Stimulated activated CD8-positive, alpha-beta memory T cell treated with anti-CD3 and anti-CD28 coated beads, Interleukin-7, amount 100 ng/mL, for 24 hours (primary cell): ENCODE measurements around the gene MALRD1.

Experiments used
- DNase-seq: peaks from one replicate; pipeline ENCODE4 v3.0.0-alpha.2; 2020; ENCODE audit warnings: low read depth

The MALRD1 gene

DNA sequence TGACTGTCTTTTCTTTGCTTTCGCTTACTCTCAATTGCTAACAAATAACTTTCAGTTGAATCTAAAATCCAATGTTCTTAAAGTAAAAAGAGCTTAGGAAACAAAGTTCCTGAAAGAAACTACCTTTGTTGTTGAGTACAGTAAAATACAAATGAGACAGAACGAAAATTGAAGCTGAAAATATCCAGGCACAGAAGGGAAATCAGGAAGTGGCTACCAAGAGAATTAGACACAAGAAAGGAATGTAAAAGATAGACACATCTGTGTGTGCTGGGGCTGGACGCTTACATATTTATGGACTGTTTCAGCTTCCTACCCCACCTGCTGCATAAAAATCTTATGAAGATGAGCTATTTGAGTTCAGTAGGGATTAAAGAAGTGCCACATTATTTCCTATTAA lies 606.0 kb downstream of the MALRD1 start:
- DNase-seq = no peak

DNA sequence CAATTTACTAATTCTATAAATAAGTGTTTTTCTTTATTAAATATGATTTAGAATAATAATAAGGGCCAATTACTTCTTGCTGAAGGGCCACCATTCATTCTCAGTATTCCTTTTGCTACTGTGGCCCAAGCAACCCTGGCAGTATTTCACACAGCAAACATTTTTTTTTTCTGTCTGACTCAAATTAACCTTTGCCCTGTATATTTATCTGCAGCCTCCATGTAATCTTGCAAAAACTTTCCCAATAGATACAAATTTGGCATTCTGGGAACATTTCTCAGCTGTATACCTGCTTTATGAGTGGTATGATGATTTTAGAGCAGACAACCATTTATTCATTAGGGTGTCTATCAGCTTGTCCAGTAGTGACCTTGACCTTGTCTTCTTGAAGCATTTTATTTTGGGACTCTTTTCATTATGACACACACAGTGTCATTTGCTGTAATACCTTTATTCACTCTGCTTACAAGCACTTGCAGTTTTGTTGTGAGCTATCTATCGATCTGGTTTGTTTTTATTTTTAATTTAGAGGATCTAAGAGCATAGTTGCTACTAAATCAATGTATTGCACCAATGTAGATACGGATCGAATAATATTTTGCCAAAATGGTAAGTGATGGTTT lies 607.9 kb downstream of the MALRD1 start:
- DNase-seq = no peak

DNA sequence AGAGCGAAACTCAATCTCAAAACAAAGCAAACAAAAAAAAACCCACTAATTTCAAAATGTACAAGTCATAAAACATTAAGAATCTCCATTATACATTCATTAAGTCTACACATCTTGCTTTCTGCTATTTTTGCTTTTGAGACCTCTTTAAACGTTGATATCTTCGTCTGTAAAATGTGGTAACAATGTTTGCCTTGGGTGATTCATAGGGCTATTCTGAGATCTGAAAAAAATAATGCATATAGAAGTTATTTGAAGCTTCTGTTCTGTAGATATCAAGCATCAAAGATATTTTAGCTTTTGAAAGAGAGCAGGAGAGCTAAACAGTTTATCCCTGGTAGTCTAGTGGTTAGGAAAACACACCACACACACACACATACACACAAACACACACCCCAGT lies 609.5 kb downstream of the MALRD1 start:
- no peak for DNase-seq

DNA sequence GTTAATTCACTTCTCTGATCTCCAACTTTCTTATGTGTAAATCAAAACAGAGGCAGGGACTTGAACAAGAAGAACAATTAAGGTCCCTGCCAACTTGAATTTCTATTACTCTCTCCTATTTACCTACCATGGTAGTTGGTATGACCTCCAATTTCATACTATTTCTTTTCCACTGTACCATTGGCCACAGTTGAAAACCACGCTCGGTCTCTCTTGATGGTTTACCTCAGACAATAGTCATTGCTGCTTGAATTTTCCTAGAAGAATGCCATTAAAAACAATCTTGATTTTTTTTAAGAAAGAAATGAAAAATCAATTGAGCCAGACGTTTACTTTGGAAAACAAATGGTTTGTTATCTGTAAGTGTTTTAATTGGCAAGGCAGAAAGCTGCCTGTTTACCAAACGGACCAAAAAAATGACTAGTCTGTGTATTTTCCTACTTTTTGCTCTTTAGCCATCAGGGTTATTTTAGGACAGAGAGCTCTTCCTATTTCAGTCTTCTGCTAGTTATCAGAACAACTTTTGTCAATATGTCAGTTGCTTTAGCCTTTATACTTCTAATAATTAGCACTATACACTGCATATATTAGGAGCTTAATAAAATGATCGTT lies 610.1 kb downstream of the MALRD1 start:
- no peak for DNase-seq

DNA sequence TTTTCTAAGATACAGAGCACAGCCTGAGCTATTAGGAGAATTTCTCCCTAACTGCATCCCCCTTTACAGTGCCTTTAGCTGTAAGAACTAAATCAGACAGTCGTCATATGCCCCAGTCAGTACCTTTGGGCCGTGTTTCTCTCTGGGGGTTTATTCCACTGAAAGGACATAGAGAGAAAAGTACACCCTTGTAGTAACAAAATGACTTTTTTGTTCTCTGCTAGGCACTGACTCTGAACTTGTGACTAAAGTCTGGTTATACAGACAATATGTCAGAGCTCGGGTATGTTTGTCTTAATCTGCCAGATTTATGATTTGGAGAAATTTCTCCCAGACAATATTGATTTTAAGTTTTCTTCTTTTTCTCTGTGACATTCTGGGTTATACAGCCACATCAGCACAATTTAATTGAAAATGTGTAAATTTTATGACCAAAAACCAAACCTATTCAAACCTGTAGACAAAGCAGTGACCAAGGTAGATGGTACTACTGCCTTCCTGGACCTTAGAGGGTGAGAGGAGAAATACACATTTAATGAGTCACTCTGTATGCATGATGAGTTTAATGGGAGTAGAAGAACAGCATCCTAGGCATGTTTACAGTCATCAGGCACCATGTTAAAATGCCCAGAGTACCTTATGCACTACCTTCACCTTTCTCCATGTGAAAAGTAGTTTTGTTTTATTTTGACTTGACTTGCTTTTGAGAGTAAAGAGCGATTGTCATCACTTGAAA lies 611.5 kb downstream of the MALRD1 start:
- no peak for DNase-seq

DNA sequence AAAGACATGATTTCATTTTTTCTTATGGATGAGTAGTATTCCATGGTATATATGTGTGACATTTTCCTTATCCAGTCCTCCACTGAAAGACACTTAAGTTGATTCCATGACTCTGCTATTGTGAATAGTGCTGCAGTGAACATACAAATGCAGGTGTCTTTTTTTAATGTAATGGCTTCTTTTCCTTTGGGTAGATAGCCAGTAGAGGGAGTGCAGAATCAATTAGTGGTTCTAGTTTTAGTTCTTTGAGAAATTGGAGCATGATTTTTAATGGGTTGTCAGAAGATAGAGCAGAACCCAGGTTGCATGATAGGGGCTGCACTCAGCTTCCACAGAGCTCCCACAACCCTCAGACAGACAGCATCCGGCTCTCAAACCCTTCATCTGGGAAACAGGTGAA lies 614.7 kb downstream of the MALRD1 start:
- no peak for DNase-seq

DNA sequence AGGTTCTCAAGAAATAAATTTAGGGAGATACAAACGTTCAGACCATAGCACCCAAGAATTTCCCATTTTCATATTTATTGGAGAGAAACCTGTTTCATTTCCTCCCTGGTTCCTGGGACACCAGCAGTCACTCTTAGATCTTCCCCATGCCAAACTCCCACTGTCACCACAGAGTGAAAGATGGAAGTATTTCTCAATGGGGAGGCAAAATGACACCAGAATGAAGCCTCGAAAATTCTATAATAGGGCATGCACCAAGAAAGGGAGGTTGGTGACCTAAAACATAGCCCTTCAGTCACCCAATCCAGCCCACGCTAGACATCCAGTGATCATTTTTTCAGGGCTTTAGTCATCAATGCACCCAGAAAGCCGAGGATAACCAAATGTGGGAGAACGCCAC lies 619.5 kb downstream of the MALRD1 start:
- DNase-seq = no peak

DNA sequence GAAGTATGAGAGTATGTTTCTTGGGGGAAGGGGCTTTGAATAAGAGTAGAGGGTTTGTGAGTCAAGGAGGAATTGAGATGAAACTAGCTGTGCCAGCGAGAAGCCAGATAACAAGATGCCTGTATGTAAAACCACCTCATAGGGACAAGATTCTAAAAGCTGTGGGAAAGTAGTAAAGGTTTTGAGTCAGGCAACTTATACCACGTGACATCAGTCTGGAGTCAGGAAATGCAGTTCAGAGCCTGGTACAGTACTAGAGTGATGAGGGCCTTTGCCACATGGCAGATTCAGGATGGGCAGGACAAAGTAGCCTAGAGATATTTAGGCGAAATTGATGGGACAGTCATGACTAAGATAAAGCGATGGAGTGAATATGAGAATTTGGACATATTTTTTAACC lies 627.5 kb downstream of the MALRD1 start:
- no peak for DNase-seq

DNA sequence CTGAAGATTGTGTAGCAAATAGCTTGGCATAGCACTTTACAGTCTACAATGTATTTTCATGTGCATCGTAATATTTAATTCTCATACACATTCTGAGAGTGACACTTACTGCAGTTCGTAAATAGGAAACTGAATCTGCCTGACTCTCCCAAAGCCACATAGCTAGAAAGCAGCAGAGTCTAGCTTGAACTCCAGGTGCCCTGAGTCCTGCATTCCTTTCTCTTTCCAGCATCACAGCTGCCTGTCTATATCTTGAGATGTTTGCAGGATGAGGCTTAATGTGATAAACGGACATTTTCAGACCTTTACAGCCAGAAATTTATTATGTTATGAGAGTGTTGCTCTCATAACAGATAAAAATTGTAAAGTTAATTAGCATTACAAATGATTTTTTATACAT lies 634.8 kb downstream of the MALRD1 start:
- DNase-seq = no peak

DNA sequence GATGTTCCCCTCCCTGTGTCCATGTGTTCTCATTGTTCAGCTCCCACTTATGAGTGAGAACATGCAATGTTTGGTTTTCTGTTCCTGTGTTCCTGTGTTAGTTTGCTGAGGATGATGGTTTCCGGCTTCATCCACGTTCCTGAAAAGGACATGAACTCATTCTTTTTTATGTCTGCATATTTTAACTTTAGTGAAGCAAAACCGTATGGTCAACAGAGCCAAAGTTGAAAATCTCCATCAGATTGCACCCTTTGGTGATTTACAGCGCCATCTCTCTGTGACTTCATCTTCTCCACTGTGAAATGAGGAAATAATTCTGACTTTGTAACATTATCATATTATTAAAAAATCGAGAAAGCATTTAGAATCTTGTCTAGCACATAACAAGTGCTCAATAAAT lies 635.4 kb downstream of the MALRD1 start:
- no peak for DNase-seq

DNA sequence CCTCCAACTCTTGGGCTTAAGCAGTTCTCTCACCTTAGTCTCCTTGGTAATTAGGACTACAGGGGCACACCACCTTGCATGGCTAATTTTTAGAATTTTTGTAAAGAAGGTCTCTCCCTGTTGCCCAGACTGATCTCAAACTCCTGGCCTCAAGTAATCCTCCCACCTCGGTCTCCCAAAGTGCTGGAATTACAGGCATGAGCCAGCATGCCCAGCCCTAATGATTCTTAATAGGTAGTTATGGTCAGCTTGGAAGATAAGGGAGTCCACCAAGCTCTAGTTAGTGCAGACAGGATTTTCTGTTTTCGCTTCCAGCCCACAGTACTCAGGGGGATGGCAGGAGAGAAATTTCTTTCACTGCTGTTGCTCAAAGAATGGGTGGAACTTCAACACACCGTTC lies 639.7 kb downstream of the MALRD1 start:
- no peak for DNase-seq

DNA sequence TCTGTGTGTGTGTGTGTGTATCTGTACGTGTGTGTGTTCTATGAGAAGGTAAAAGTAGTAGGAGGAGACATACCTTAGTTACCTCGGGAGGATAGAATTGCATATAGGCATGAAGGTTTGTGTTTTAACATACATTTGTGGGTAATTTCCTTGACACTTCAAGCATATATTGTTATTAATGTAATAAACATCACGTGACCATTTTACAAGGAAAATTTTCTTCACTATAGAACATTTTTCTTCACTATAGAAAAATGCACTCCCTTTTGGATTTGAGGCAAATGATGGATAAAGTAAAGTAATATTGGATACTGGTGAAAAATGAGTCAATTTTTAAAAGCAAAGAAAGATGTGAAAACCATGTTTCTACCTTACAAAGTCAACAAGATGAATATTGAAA lies 640.6 kb downstream of the MALRD1 start:
- DNase-seq = no peak

DNA sequence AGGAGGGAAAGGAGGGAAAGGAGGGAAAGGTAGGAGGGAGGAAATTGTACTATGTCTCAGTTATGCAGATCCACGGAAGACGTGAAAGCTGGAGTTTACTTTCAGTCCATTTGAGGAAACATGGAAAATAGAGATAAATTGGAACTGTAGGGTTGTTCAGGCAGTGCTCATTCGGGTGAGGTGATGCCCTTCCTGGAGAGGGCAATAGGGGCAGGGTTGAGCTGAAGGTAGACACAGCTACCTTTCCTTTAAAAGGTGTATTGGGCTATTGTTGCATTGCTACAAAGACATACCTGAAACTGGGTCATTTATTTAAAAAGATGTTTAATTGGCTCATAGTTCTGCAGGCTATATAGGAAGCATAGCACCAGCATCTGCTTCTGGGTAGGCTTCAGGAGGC lies 650.7 kb downstream of the MALRD1 start:
- no peak for DNase-seq

DNA sequence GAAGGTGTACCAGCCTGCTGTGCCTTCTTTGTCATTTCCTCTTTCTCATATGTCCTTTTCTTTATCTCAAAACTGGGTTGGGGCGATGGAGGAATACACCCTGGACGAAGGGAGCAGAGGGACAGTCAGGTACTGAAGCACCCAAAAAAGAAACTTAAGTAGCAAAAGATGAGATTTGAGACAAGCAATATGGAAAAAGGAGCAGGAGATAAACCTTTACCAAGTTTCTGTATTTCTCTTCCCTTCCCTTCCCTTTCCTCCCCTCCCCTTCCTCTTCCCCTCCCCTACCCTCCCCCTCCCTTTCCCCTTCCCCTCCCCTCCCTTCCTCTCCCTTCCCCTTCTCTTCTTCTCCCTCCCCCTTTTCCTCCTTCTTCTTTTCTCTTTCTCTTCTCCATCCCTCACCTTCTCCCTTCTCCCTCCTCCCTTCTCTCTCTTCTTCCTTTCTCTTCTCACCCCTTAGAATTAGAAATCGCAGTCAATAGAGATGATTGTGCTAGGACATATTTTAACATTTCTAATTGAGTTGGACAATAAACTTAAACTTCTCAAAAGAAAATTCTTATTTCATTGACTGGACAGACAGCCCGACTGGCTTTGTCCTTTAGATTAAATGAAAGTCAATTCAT lies 652.9 kb downstream of the MALRD1 start:
- DNase-seq = no peak

DNA sequence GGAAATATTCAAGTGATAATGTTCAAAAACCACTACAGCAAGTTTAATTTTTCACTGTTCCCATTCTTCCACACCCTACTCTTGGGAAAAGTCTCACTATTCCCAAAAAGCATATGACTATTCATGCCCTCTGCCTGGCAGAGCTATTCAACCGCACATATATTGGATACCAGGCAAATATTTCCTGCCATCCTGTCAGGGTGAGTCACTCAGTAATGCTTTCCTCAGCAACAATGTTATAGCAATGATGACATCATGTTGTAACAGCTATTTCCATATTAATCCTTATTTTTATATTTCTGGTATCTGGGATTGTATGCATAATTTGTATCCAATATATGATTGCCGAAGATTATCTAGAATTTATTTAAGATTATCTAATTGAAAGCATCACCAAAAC lies 653.6 kb downstream of the MALRD1 start:
- DNase-seq = no peak

DNA sequence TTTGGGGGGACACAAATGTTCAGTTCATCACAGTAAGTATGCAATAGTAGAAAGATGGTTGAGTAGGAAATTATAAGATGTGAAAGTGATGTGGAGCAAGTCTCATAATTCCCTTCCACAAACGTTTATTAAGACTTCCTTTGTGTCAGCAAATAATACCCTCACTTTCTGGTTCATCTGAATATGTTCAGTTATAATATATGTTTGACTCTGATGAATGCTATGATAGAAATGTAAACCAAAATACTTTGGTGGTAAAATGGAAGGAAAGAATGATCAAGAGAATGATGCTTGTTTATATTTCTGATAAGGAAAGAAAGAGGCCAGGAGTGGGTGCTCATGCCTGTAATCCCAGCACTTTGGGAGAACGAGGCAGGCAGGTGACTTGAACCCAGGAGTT lies 655.9 kb downstream of the MALRD1 start:
- DNase-seq = no peak

DNA sequence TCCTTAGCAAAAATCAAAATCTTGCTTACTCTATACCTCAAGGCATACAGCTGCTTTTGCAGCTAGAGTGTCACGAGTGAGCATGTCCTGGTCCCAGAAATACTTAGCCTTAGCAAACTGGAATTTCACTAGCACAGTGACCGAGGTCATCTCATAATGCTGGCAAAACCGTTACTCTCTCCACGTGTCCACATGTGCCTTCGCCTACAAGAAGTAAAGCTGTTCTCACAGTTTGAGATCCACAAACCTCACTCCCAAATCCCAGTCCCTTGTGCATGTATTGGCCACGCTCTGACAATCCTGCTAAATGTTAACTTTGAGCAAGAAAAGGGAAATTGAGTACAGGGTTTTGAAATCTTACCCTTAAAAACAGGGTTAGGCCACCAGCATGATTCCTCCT lies 656.6 kb downstream of the MALRD1 start:
- no peak for DNase-seq

DNA sequence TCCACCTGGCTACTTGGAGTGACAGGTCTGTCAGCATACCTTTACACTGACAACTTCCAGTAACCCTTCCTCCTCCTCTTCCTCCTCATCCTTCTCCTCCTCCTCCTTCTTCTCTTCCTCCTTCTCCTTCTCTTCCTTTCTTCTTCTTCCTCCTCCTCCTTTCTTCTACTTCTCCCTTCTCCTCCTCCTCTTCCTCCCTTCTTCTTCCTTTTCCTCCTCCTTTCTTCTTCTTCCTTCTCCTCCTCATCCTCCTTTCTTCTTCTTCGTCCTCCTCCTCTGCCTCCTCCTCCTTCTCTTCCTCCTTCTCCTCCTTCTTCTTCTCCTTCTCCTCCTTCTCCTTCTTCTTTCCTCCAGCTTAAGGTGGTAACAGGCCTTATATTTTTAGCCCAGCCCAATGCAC lies 658.3 kb downstream of the MALRD1 start:
- no peak for DNase-seq

DNA sequence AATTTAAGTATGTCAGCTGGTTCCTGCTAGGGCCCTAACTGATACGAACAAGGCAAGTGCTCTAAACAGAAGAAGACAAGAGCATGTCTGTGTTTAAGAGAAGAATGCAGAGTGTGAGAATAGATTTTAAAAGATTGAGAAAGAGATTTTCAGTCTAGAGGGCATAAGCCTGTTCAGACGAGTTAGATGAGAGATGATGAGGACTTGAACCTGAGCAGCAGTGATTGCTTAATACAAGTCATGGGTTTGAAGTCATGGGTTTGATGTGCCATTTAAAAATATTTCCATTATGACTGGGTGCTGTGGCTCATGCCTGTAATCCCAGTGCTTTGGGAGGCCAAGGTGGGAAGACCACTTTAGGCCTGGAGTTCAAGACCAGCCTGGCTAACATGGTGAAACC lies 658.8 kb downstream of the MALRD1 start:
- DNase-seq = no peak

DNA sequence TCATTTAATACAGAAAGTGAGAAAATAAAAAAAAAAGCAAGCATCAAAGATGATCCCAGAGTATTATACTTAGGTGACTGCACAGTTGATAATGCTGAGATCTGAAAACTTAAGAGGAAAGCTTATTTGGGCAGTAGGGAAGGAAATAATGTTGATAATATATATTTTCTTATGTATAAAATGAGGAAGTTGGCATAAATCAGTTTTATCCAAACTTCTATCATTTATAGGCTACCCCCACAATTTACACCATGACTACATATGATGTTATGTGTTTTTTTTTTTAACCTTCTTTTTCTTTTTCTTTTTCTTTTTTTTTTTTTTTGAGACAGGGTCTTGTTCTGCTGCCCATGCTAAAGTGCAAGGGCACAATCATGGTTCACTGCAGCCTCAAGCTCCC lies 659.4 kb downstream of the MALRD1 start:
- no peak for DNase-seq

DNA sequence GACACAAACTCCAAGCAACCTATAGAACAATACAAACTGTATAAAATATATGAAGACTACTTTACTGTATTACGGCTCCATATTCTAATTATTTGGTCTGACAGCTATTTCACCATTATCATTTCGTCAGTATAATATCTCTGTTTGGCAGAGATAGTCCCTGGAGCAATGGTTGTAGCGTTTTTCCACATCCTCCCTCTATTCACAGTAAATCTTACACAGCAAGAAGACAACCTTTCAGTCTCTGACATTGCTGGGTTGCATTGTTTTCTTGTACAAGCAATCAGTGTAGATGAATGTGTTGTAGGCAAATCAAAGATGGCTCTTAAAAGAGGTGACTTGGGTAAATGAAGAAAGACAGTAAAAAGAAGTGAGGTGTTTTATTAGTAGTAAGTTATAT lies 662.0 kb downstream of the MALRD1 start:
- DNase-seq = no peak

DNA sequence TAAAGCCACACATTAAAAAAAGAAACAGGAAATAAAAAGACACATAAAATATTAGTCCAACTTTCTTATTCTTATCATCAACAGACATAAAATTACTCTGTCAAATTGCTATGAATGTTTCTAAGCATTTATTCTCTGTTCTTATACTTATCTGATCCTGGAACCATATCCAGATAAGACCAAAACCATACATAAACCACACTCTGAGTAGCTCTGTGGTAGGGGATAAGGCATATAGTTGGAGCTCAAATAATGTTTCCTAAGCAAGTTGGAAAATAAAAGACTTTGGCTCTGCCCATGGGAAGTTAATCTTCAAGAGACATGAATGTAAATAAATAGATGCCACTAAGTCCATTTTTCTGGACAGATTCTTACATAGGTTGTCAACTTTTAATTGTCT lies 664.6 kb downstream of the MALRD1 start:
- no peak for DNase-seq

DNA sequence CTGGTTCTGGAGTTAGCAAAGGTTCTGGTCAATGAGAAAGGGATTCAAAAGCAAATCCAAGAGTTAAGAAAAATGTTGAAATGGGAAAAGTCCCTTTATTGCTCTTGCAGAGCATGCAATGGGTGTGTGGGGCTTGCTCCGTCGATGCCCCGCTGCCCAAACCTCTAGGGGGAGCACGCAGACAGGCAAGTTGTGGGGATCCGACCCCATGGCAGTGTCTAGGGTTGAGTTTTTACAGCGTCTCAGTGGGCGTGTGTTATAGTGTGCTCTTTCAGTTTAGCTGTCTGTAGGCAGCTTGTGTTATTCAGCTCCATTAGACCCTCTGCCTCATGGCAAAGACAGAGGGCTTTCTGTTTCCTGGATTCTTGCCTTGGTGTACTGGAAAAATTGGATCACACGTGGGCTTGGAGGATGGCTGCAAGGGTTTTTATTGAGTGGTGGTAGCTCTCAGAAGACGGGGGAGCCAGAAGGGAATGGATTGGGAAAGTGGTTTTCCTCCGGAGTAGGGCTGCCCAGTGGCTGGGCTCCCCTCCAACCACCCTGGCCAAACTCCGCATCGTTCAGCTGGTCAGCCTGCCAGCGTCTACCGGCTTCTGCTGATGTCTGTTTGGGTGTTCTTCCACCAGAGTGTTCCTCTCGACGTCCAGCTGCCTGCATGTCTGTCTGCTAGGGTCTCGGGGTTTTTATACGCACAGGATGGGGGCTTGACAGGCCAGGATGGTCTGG lies 665.4 kb downstream of the MALRD1 start:
- DNase-seq = no peak
